SH-SY5Y (cell line): ENCODE measurements around the gene HTRA2.

Experiments
- GATA2 ChIP-seq: IDR thresholded peaks from 2 replicates; pipeline ENCODE4 v1.6.1; 2011; ENCODE audit warnings: mild to moderate bottlenecking, low read depth, low read length
- GATA3 ChIP-seq: IDR thresholded peaks from 2 replicates; pipeline ENCODE4 v1.6.1; 2011; ENCODE audit warnings: low read depth, mild to moderate bottlenecking, low read length, moderate library complexity

DNA sequence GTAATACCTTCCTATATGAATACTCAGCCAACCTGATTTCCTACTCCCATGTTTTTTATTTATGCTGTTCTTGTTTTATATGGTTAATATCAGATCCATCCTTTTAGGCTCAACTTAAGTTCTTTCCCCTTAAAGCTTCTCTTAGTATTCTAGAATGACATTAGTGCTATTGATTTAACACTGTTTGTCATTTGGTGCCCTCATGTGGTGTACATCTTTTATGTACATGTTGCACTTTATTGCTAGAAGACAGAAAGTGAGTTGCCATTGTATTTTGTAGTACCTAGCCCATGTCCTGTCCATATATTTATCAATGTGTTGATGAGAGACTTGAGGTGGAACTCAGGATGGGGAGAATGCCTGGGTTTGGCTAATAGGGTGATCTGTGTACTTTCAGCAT is 2.5 kb downstream of the HTRA2 start:
- TF ChIP-seq GATA2: no peak
- no peak for TF ChIP-seq GATA3
